ENCODE data around the gene ELMO1. TPM values are rescaled to one million over a fixed set of nuclear protein-coding genes. Genes with fewer than 3 reads are reported as not detected.

The ELMO1 gene
- total and polyA plus RNA-seq, 2 of the 13 experiments (the other 11 are each of a cell fraction or from before 2014, with no cell fraction given), result 0.11 to 0.17 TPM

- TF ChIP-seq WIZ (CRISPR knock-in tag; IDR thresholded peaks at IDR 0.05) (no peak), ZFP91 (CRISPR knock-in tag; IDR thresholded peaks at IDR 0.05; ENCODE audit: borderline replicate concordance) (no peak), ZBTB49 (CRISPR knock-in tag; IDR thresholded peaks at IDR 0.05; ENCODE audit: borderline replicate concordance) (no peak), PHF21A (CRISPR knock-in tag; IDR thresholded peaks at IDR 0.05) (0 out of 2 replicates have a peak, but pooled peaks have one; percentile 22), NFKBIZ (CRISPR knock-in tag; IDR thresholded peaks at IDR 0.05) (0 out of 2 replicates have a peak, but pooled peaks have one; percentile 24), SAP130 (CRISPR knock-in tag; IDR thresholded peaks at IDR 0.05; ENCODE audit: low read depth) (0 out of 2 replicates have a peak, but pooled peaks have one; percentile 15), RBFOX2 (IDR thresholded peaks at IDR 0.05; ENCODE audit: low read depth, low read length) (no peak), NPAS2 (CRISPR knock-in tag; IDR thresholded peaks at IDR 0.05; ENCODE audit: borderline replicate concordance) (no peak), KAT8 (CRISPR knock-in tag; IDR thresholded peaks at IDR 0.05) (peak; percentile 33; the same call in 1 of the 2 replicates), ATF2 (CRISPR knock-in tag; IDR thresholded peaks at IDR 0.05) (peak; percentile 96), ZNF749 (CRISPR knock-in tag; IDR thresholded peaks at IDR 0.05; ENCODE audit: borderline replicate concordance) (no peak), ZBTB7A (CRISPR knock-in tag; IDR thresholded peaks at IDR 0.05) (no peak), EP300 (IDR thresholded peaks at IDR 0.05; ENCODE audit: low read depth in 2 of 2, low read length in 2 of 2) (no peak), EP300 (CRISPR knock-in tag; IDR thresholded peaks at IDR 0.05; ENCODE audit: borderline replicate concordance) (no peak), SOX6 (IDR thresholded peaks at IDR 0.05) (no peak), SOX6 (CRISPR knock-in tag; IDR thresholded peaks at IDR 0.05) (peak; percentile 45; the same call in 1 of the 2 replicates), ZFP90 (CRISPR knock-in tag; IDR thresholded peaks at IDR 0.05; ENCODE audit: borderline replicate concordance) (no peak), ARHGAP35 (CRISPR knock-in tag; IDR thresholded peaks at IDR 0.05; ENCODE audit: borderline replicate concordance) (no peak), ZBTB46 (CRISPR knock-in tag; IDR thresholded peaks at IDR 0.05; ENCODE audit: borderline replicate concordance) (no peak), TOE1 (CRISPR knock-in tag; IDR thresholded peaks at IDR 0.05) (no peak), ZNF331 (CRISPR knock-in tag; IDR thresholded peaks at IDR 0.05) (no peak), CENPT (CRISPR knock-in tag; IDR thresholded peaks at IDR 0.05; ENCODE audit: low read depth) (no peak), ZSCAN29 (CRISPR knock-in tag; conservative IDR thresholded peaks at IDR 0.05) (no peak), ATRX (CRISPR knock-in tag; IDR thresholded peaks at IDR 0.05; ENCODE audit: borderline replicate concordance) (no peak), SPEN (CRISPR knock-in tag; IDR thresholded peaks at IDR 0.05; ENCODE audit: low read depth) (no peak)
Measured at GRCh38 chr7:37089972-37090371, 358.7 kb downstream of the ELMO1 start (continued).

Data from HepG2 (cell line).